NT2/D1 (cell line): ENCODE measurements around the gene BRICD5.
A peak's percentile ranks its signal among the peaks of the same experiment; 100 is the strongest.
"Not testable (repeated sequence)": the region's sequence is repeated elsewhere in the genome, so short reads cannot be mapped to it uniquely, and the experiment has no call there.

Source experiments
- DNase-seq: peaks from one replicate; pipeline ENCODE4 v3.0.0-alpha.2; 2011; ENCODE audit warnings: low read depth, low spot score
- H3K27me3 ChIP-seq: 2 replicates; pipeline ENCODE4 v1.6.0; 2011; ENCODE audit warnings: mild to moderate bottlenecking; ENCODE audit not compliant: insufficient read length, insufficient read depth
- H3K36me3 ChIP-seq: 2 replicates; pipeline ENCODE4 v1.6.1; 2011; ENCODE audit warnings: mild to moderate bottlenecking, low read length, mixed read lengths; ENCODE audit not compliant: insufficient read depth, insufficient read length
- H3K4me1 ChIP-seq: 2 replicates; pipeline ENCODE4 v1.5.1; 2011; ENCODE audit not compliant: insufficient read depth, insufficient read length
- H3K4me3 ChIP-seq: 2 replicates; pipeline ENCODE4 v1.5.1; 2011; ENCODE audit warnings: low read depth; ENCODE audit not compliant: insufficient read length
- H3K9ac ChIP-seq: 2 replicates; pipeline ENCODE4 v1.6.0; 2011; ENCODE audit warnings: low read depth; ENCODE audit not compliant: insufficient read length
- H3K9me3 ChIP-seq: 2 replicates; pipeline ENCODE4 v1.5.1; 2011; ENCODE audit warnings: mild to moderate bottlenecking, low read length; ENCODE audit not compliant: insufficient read depth
- SUZ12 ChIP-seq: IDR thresholded peaks from 2 replicates; pipeline ENCODE4 v1.6.1; 2011; ENCODE audit not compliant: insufficient read length, insufficient read depth; ENCODE audit errors: extremely low read depth
- YY1 ChIP-seq: IDR thresholded peaks from 2 replicates; pipeline ENCODE4 v1.6.1; 2011; ENCODE audit not compliant: insufficient read length, insufficient read depth
- ZNF274 ChIP-seq: IDR thresholded peaks from 2 replicates; pipeline ENCODE4 v1.6.1; 2011; ENCODE audit warnings: mild to moderate bottlenecking, low read depth, low read length

Gene BRICD5

GRCh38 chr16:2210386-2211365 lies at the start of gene BRICD5:
BRICD5 (minus strand) TSS chr16:2210863; CDS start chr16:2210833, 30 bp downstream.
- no peaks in the 10 kb centered on the region for H3K27me3 ChIP-seq
- no peak for TF ChIP-seq SUZ12
- no peak for TF ChIP-seq YY1
- TF ChIP-seq ZNF274 = no peak
- H3K9me3 ChIP-seq = no peaks in the 10 kb centered on the region
- H3K36me3 ChIP-seq = peaks cover 76% of the 10 kb centered on the region
- DNase-seq = no peak
- H3K4me1 ChIP-seq = peaks cover 36% of the 10 kb centered on the region
- no peak within 1 kb of the TSS for H3K4me3 ChIP-seq
- H3K9ac ChIP-seq = peak within 1 kb of the TSS; percentile 51

- no peak overlapping the region for H3K4me3 ChIP-seq
- no peaks in the 10 kb centered on the region for H3K4me1 ChIP-seq
- no peak for DNase-seq
Observed at GRCh38 chr16:2260250-2260649, 49.6 kb upstream of the BRICD5 start.

GRCh38 chr16:2258530-2258929 lies 47.9 kb upstream of the BRICD5 start:
- H3K27me3 ChIP-seq, H3K9me3 ChIP-seq, H3K9ac ChIP-seq, H3K4me1 ChIP-seq, H3K4me3 ChIP-seq, DNase-seq: not testable (repeated sequence)
- H3K36me3 ChIP-seq = peaks cover 95% of the 10 kb centered on the region

More at GRCh38 chr16:2260250-2260649, 49.6 kb upstream of the BRICD5 start:
- peaks cover 97% of the 10 kb centered on the region for H3K36me3 ChIP-seq
- H3K27me3 ChIP-seq = no peaks in the 10 kb centered on the region
- no peaks in the 10 kb centered on the region for H3K9me3 ChIP-seq
- TF ChIP-seq YY1 (no peak), ZNF274 (no peak), SUZ12 (no peak)
- no peak overlapping the region for H3K9ac ChIP-seq

- no peak for TF ChIP-seq SUZ12
- TF ChIP-seq ZNF274 = no peak
- TF ChIP-seq YY1 = no peak
- no peaks in the 10 kb centered on the region for H3K4me1 ChIP-seq
- no peak for DNase-seq
- peaks cover 95% of the 10 kb centered on the region for H3K36me3 ChIP-seq
- H3K9ac ChIP-seq = no peak overlapping the region
- H3K27me3 ChIP-seq = no peaks in the 10 kb centered on the region
- no peaks in the 10 kb centered on the region for H3K9me3 ChIP-seq
- H3K4me3 ChIP-seq = no peak overlapping the region
Observed at GRCh38 chr16:2257726-2258125, 47.1 kb upstream of the BRICD5 start.

GRCh38 chr16:2256531-2257140 lies 46.0 kb upstream of the BRICD5 start:
- no peak overlapping the region for H3K4me3 ChIP-seq
- H3K36me3 ChIP-seq = peaks cover 92% of the 10 kb centered on the region
- H3K27me3 ChIP-seq = no peaks in the 10 kb centered on the region
- DNase-seq = no peak
- TF ChIP-seq YY1 (no peak), ZNF274 (no peak), SUZ12 (no peak)
- no peaks in the 10 kb centered on the region for H3K4me1 ChIP-seq
- H3K9me3 ChIP-seq = no peaks in the 10 kb centered on the region
- no peak overlapping the region for H3K9ac ChIP-seq

- Histone ChIP-seq H3K9me3 (no peaks in the 10 kb centered on the region), H3K4me3 (no peak overlapping the region), H3K9ac (no peak overlapping the region), H3K27me3 (no peaks in the 10 kb centered on the region), H3K36me3 (peaks cover 73% of the 10 kb centered on the region), H3K4me1 (no peaks in the 10 kb centered on the region)
- no peak for DNase-seq
- TF ChIP-seq SUZ12 (no peak), YY1 (no peak), ZNF274 (no peak)
Observed at GRCh38 chr16:2253293-2253692, 42.6 kb upstream of the BRICD5 start.

- no peak for DNase-seq
- Histone ChIP-seq H3K36me3 (peaks cover 73% of the 10 kb centered on the region), H3K9ac (no peak overlapping the region), H3K4me1 (no peaks in the 10 kb centered on the region), H3K4me3 (no peak overlapping the region), H3K27me3 (no peaks in the 10 kb centered on the region), H3K9me3 (no peaks in the 10 kb centered on the region)
- TF ChIP-seq SUZ12 (no peak), YY1 (no peak), ZNF274 (no peak)
Observed at GRCh38 chr16:2252806-2253148, 42.1 kb upstream of the BRICD5 start.
